Activated naive CD4-positive, alpha-beta T cell treated with Interleukin-2 at 50 U/mL for 16 hours (primary cell): ENCODE data around the gene ARID2.

Experiments
- DNase-seq: peaks from one replicate; pipeline ENCODE4 v3.0.0-alpha.2; 2020

Gene ARID2

DNA sequence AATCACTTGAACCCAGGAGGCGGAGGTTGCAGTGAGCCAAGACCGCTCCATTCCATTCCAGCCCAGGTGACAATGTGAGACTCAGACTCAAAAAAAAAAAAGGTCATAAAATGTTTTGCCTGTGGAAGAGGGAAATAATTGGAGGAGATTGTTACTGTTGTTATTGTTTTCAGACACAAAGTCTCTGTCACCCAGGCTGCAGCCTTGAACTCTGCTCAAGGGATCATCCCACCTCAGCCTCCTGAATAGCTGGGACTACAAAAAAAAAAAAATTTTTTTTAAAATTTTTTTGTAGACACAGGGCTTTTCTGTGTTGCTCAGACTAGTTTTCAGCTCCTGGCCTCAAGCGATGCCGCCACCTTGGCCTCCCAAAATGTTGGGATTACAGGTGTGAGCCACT lies 33.9 kb downstream of the ARID2 start:
- no peak for DNase-seq

GRCh38 chr12:45768194-45768593 lies 38.7 kb downstream of the ARID2 start:
- no peak for DNase-seq

- DNase-seq: no peak
Measured at GRCh38 chr12:45773747-45774146, 44.2 kb downstream of the ARID2 start.

DNA sequence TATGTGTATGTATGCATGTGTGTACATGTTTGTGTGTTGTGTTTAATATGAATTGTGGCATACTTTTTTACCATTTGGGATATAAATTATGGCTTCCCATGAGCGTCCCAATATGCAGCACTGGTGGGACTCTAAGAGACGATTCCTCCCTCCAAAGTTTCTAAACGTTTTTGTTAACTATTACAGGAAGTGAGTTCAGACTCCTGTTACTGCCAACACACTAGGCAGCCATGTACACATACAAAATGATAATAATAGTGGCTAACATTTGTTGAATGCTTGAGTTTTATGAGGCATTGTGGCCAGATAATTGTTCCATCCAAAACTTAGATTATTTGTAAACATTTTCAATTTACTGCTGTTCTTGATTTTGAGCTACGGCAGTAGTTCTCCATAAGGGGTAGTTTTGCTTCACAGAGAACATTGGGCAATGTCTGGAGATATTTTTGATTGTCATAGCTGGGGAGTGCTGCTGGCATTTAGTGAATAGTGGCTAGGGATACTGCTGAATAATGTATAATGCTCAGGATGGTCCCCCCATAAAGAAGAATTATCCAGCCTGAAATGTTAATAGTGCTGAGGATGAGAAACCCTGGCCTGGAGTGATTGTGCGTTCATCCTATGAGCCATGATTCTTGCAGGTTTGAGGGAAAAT lies 45.1 kb downstream of the ARID2 start:
- DNase-seq: no peak

DNA sequence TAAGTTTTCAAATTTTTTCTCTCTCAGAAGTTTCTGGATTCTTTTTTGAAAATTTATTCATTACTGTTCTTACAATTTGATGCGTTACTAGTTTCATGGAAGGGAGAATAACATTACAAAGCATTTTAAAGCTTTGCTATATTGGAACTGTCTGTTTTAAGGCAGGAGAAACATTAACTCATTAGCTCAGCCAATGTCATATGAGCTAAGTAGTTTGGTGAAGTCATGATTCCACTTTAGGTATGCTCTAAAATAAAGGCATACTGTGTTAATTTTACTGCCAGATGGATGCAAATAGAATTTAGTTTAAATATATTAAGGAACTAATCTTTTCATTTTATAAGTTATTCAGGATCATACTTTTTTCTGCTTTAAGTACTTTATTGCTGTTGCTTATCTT lies 46.0 kb downstream of the ARID2 start:
- no peak for DNase-seq

GRCh38 chr12:45775964-45776363 lies 46.5 kb downstream of the ARID2 start:
- DNase-seq: no peak

- no peak for DNase-seq
Measured at GRCh38 chr12:45779936-45780335, 50.4 kb downstream of the ARID2 start.

DNA sequence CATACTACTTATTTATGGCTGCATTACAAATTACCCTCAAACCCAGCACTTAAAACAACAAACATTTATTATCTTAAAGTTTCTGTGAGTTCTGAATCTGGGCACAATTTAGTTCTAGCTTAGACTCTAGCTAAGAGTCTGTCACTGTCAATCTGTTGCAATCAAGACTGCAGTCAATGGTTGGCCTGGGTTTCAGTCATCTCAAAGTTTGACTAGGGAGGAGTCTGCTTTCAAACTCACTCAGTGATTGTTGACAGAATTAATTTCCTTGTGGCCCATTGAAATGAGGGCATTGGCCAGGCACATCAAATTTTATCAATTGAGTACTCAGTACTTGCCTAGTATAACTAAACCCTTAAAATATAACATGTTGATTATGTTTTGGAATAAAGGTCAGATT lies 51.6 kb downstream of the ARID2 start:
- DNase-seq: no peak

GRCh38 chr12:45785315-45785714 lies 55.8 kb downstream of the ARID2 start:
- DNase-seq: no peak

- no peak for DNase-seq
Measured at GRCh38 chr12:45789025-45789424, 59.5 kb downstream of the ARID2 start.

DNA sequence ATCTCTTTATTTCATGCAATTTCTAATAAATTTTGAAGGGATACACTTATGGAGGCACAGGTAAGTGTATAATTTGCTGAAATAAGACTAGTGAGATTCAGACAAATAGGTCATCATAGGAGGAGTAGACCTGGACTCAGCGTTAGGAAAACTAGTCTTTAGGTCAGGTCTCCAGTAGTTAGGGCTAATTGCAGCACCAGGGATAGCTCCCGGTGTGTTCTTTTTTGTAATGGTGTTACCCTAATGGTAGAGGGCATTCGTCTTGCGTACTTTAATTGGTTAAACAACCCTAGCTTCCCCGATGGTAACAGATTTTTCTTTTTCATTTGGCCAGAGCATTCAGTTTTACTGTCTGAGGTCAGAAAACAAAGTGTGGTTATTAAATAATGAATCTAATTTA lies 64.9 kb downstream of the ARID2 start:
- no peak for DNase-seq

DNA sequence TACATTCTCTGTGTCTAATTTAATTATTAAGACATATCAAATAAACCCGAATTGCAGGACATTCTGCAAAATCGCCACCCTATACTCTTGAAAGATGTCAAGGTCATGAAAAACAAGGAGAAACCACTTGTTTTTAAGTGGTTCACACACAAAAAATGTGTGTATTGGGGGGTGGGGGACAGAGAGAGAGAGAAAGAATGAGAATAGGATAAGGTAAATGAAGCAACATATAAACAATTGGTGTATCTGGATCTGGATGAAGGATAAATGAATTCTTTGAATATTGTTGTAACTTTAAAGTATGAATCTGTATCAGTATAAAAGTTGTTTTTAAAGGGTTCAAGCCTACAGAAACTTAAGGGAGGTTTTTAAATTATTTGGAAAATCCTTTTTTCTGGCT lies 72.1 kb downstream of the ARID2 start:
- DNase-seq: no peak

- no peak for DNase-seq
Measured at GRCh38 chr12:45803111-45803510, 73.6 kb downstream of the ARID2 start.

DNA sequence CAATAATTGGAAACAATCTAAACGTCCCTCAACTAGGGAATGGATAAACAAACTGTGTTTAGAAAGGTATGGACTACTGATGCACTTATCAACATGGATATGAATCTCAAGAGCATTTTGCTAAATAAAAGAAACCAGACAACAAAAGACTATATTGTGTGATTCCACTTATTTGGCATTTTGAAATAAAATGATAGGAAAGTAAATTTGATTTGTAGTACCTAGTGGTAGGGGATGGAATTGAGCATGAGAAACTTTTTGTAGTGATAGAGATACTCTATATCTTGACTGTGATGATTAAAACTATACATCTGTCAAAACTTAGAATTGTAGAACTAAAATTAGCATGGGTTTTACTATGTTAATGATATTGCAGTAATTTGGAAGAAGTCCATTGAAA lies 87.1 kb downstream of the ARID2 start:
- DNase-seq: no peak

DNA sequence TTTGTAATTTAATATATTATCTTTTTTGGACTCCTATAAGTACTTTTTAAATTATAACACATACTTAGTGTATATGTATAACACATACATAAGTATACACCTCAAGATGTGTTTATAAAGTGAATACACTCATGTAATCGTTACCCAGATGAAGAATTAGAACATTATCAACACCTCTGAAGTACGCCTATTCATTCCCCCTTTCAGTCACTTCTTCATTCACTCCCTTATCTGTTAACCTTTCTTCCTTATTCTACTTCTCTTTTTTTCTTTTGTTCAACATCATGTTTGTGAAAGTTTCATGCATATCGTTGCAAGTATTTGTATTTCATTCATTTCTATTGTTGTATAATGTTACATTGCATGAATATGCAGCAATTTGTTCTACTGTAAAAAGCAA lies 98.5 kb downstream of the ARID2 start:
- no peak for DNase-seq

DNA sequence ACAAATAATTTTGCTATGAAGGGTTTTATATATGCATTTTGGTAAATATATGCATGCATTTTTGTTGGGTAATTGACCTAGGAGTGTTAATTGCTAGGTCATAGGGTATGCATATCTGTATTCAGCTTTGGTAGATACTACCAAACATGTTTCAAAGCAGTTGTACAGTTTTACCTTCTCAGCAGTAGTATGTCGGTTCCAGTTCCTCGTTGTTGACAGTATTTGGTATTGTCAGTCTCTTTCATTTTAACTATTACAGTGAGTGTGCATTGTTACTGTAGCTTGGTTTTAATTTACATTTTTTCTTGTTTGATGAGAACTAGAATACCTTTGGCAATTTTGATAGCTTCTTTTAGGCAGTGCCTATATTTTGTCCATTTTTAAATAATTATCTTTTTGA lies 98.9 kb downstream of the ARID2 start:
- no peak for DNase-seq

DNA sequence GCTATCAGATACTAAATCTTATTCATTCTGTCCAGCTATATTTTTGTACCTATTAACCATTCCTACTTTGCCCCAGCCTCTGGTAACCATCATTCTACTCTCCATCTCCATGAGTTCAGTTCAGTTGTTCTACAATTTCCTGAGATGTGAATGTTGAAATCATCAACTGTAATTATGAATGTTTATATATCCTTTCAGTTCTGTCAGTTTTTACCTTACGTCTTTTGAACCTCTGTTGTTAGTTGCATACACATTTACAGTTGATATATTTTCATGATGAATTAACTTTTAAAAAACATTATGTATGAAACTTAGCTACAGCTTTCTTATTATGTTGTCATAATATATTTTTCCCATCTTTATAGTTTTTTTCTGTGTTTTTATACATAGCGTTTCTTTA lies 102.1 kb downstream of the ARID2 start:
- no peak for DNase-seq

- no peak for DNase-seq
Measured at GRCh38 chr12:45833401-45833800, 103.9 kb downstream of the ARID2 start.

DNA sequence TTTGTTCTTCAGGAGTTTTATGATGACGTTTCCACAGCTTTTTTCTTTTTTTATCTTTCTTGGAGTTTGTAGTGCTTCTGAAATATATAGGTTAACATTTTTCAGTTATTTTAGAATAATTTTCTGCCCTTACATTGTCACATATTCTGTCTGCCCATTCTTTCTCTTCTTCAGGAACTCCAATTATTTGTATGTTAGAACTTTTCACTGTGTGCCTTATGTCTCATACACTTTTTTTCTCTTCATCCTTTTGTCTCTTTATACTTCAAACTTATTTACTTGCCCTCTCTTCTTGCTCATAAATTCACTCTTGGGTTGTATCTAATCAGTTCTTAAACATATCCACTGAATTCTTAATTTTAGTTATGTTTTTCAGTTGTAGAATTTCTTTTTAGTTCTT lies 105.3 kb downstream of the ARID2 start:
- DNase-seq: no peak

GRCh38 chr12:45839917-45840316 lies 110.4 kb downstream of the ARID2 start:
- no peak for DNase-seq

- DNase-seq: no peak
Measured at GRCh38 chr12:45849289-45849688, 119.8 kb downstream of the ARID2 start.

DNA sequence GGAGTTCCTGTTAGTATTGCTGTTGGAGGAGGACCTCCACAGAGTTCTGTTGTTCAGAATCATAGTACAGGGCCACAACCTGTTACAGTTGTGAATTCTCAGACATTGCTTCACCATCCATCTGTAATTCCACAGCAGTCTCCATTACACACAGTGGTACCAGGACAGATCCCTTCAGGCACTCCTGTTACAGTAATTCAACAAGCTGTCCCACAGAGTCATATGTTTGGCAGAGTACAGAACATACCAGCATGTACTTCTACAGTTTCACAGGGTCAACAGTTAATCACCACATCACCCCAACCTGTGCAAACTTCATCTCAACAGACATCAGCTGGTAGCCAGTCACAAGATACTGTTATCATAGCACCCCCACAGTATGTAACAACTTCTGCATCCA lies 120.8 kb downstream of the ARID2 start:
- DNase-seq: no peak

DNA sequence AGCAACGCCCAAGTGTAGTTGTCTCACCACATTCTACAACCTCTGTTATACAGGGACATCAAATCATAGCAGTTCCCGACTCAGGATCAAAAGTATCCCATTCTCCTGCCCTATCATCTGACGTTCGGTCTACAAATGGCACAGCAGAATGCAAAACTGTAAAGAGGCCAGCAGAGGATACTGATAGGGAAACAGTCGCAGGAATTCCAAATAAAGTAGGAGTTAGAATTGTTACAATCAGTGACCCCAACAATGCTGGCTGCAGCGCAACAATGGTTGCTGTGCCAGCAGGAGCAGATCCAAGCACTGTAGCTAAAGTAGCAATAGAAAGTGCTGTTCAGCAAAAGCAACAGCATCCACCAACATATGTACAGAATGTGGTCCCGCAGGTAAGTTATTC lies 123.0 kb downstream of the ARID2 start:
- no peak for DNase-seq

DNA sequence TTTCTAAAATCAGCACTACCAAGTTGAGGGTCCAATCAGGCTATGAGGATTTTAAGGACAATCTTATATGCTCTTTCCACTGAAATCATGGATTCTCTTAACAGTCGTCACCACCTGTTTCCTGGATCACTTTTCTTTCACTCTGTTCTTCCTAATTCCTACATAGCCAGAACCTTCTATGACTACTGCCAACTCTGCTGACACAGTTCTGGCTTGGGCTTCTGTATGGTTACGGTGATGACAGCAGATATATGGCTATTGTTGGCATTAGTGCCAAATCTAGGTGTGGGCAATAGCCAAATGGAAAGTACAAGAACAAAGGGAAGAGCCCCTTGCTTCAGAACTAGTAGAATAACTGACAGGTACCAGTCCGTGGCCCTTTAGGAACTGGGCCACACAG lies 124.0 kb downstream of the ARID2 start:
- no peak for DNase-seq

DNA sequence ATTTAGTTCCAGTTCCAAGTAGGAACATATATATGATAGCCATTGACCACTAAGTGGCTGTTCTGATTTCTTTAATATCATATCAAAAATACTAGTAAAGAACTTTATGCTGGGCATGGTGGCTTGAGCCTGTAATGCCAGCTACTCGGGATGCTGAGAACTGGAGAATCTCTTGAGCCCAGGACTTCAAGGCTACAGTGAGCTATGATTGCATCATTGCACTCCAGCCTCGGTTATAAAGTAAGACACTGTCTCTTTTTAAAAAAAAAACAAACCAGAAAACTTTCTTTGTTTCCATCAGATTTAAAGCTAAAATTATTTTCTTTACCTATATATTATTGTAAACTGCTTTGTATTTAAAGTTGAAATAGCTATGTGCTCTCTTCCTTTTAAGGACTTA lies 133.8 kb downstream of the ARID2 start:
- no peak for DNase-seq

GRCh38 chr12:45866299-45866698 lies 136.8 kb downstream of the ARID2 start:
- no peak for DNase-seq
